ENCODE measurements around the gene MYO1C. TPM values are rescaled to one million over a fixed set of nuclear protein-coding genes. Genes with fewer than 3 reads are reported as not detected.

Gene MYO1C
- total RNA-seq, 2 donors from 2014 or later: 75.5 to 90.0 TPM

DNA sequence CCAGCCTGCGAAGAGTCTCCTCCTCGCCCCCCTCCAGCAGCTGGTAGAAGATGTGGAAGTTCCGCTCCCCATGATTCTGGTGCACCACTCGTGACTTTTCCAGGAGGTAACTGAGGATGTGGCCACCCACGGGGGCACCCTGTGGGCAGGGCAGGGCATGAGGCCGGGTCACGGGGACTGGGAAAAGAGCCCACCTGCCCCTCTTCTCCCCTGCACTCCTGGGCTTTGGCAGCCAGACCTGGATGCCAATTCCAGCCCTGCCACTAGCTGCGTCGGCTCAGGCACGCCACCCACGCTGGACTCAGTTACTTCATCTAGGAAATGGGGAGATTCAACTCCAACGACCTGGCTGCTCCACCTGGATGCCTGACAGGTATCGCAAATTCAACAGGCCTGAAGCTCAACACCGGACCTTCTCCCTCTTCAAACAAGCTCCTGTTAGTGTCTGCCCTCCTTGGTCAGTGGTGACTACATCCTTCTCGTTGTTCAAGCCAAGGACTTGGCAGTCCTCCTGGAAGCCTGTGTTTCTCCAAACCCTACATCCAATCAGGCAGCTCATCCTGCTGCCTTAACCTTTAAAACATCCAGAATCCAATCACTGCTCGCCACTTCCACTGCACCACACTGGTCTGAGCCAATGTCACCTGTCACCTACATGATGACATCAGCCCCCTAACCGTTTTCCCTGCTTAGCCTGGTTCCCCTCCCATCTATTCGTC, 11.6 kb downstream of the MYO1C start:
- no peak overlapping the region for H3K9ac ChIP-seq (ENCODE audit: extremely low read depth, low read length, poor library complexity, severe bottlenecking)
- Mint-ChIP-seq H3K4me1 (no peaks in the 10 kb centered on the region), H3K27ac (no peak overlapping the region), H3K27me3 (ENCODE audit: insufficient read depth) (peaks cover 1% of the 10 kb centered on the region), H3K9me3 (no peaks in the 10 kb centered on the region), H3K36me3 (ENCODE audit: low read depth) (peaks cover 47% of the 10 kb centered on the region), H3K4me3 (no peak overlapping the region)
- H3K4me1 ChIP-seq (ENCODE audit: control insufficient read depth, insufficient read depth, low read length): peaks cover 4% of the 10 kb centered on the region
- no peak for DNase-seq
- TF ChIP-seq CTCF (conservative IDR thresholded peaks at IDR 0.05): no peak
- no peaks in the 10 kb centered on the region for H3K9me3 ChIP-seq (ENCODE audit: control insufficient read depth, low read length)
- peaks cover 45% of the 10 kb centered on the region for H3K36me3 ChIP-seq (ENCODE audit: control insufficient read depth, insufficient read depth, low read length)
- H3K27me3 ChIP-seq (ENCODE audit: control insufficient read depth, insufficient read depth, low read length, poor library complexity, severe bottlenecking): no peaks in the 10 kb centered on the region
- no peak overlapping the region for H3K4me3 ChIP-seq (ENCODE audit: low read length)
- 95 to 98% methylated on average over 18 of the region's 18 CpGs for WGBS, 2 experiments (ENCODE audit: insufficient coverage in 1 of 2, insufficient read length in 1 of 2)
- H3K27ac ChIP-seq (ENCODE audit: low read depth, low read length): no peak overlapping the region

- Mint-ChIP-seq H3K4me1 (no peaks in the 10 kb centered on the region), H3K36me3 (ENCODE audit: low read depth) (peaks cover 49% of the 10 kb centered on the region), H3K27ac (no peak overlapping the region), H3K9me3 (no peaks in the 10 kb centered on the region), H3K27me3 (ENCODE audit: insufficient read depth) (no peaks in the 10 kb centered on the region), H3K4me3 (no peak overlapping the region)
- TF ChIP-seq CTCF (conservative IDR thresholded peaks at IDR 0.05): no peak
- H3K36me3 ChIP-seq (ENCODE audit: control insufficient read depth, insufficient read depth, low read length): peaks cover 45% of the 10 kb centered on the region
- H3K4me1 ChIP-seq (ENCODE audit: control insufficient read depth, insufficient read depth, low read length): no peaks in the 10 kb centered on the region
- H3K27ac ChIP-seq (ENCODE audit: low read depth, low read length): no peak overlapping the region
- 95 to 97% methylated on average over 18 to 26 of the region's 26 CpGs for WGBS, 2 experiments (ENCODE audit: insufficient coverage in 1 of 2, insufficient read length in 1 of 2)
- H3K27me3 ChIP-seq (ENCODE audit: control insufficient read depth, insufficient read depth, low read length, poor library complexity, severe bottlenecking): no peaks in the 10 kb centered on the region
- H3K4me3 ChIP-seq (ENCODE audit: low read length): no peak overlapping the region
- no peak for DNase-seq
- H3K9ac ChIP-seq (ENCODE audit: extremely low read depth, low read length, poor library complexity, severe bottlenecking): no peak overlapping the region
- H3K9me3 ChIP-seq (ENCODE audit: control insufficient read depth, low read length): no peaks in the 10 kb centered on the region
Observed at GRCh38 chr17:1478418-1478817, 14.1 kb downstream of the MYO1C start.

DNA sequence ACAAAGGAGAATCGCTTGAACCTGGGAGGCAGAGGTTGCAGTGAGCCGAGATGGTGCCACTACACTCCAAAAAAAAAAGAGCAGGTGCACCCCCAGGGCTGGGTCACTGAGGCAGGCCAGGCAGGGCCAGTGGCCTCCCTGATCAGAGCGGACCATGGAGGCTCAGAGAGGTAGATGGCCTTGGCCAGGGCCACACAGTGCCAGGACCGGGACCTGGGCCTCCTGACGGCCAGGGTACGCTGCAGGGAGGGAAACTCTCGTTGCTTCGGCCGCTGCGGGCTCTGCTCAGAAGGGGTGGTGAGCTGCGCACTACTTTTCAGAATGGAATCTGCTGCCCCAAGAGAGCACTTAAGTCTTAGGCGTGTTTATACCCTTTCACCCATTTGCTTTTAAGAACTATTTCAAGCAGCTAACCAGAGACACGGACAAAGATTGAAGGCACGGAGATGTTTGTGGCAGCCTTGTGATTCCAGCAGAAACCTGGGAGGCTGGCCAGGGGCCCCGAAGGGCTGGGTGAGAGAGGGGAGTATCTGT, 17.1 kb downstream of the MYO1C start:
- Mint-ChIP-seq H3K36me3 (ENCODE audit: low read depth) (peaks cover 34% of the 10 kb centered on the region), H3K27me3 (ENCODE audit: insufficient read depth) (no peaks in the 10 kb centered on the region), H3K9me3 (no peaks in the 10 kb centered on the region), H3K27ac (no peak overlapping the region), H3K4me3 (no peak overlapping the region), H3K4me1 (no peaks in the 10 kb centered on the region)
- Histone ChIP-seq H3K4me3 (ENCODE audit: low read length) (no peak overlapping the region), H3K36me3 (ENCODE audit: control insufficient read depth, insufficient read depth, low read length) (peaks cover 34% of the 10 kb centered on the region), H3K9me3 (ENCODE audit: control insufficient read depth, low read length) (no peaks in the 10 kb centered on the region), H3K9ac (ENCODE audit: extremely low read depth, low read length, poor library complexity, severe bottlenecking) (no peak overlapping the region), H3K27ac (ENCODE audit: low read depth, low read length) (no peak overlapping the region), H3K4me1 (ENCODE audit: control insufficient read depth, insufficient read depth, low read length) (no peaks in the 10 kb centered on the region), H3K27me3 (ENCODE audit: control insufficient read depth, insufficient read depth, low read length, poor library complexity, severe bottlenecking) (no peaks in the 10 kb centered on the region)
- TF ChIP-seq CTCF (conservative IDR thresholded peaks at IDR 0.05): no peak
- no peak for DNase-seq
- WGBS, 2 experiments (ENCODE audit: insufficient coverage in 1 of 2, insufficient read length in 1 of 2): 91 to 97% methylated on average over 6 to 15 of the region's 15 CpGs
